Loucy (cell line): ENCODE measurements around the gene ARHGAP11A.
A peak's percentile ranks its signal among the peaks of the same experiment; 100 is the strongest.
"Not testable (repeated sequence)": the region's sequence is repeated elsewhere in the genome, so short reads cannot be mapped to it uniquely, and the experiment has no call there.

Experiments
- H2AFZ ChIP-seq: fragments of 200-600 bp; sonication (generic); 2 replicates; pipeline ENCODE4 v1.6.0; 2016; ENCODE audit warnings: antibody characterized with exemption, mild to moderate bottlenecking, low read length, moderate library complexity
- H3F3A ChIP-seq: fragments of 200-600 bp; 2 replicates; pipeline ENCODE4 v1.6.0; 2016; ENCODE audit warnings: antibody characterized with exemption, low read depth, mild to moderate bottlenecking
- H3K27me3 ChIP-seq: fragments of 200-600 bp; sonication (generic); 2 replicates; pipeline ENCODE4 v1.6.1; 2014; ENCODE audit warnings: low read length, mild to moderate bottlenecking; ENCODE audit not compliant: insufficient read depth, poor library complexity, severe bottlenecking
- H3K36me3 ChIP-seq: fragments of 200-600 bp; sonication (generic); 2 replicates; pipeline ENCODE4 v1.6.1; 2016; ENCODE audit warnings: low read length; ENCODE audit not compliant: insufficient read depth
- H3K4me1 ChIP-seq: fragments of 200-600 bp; sonication (generic); 2 replicates; pipeline ENCODE4 v1.5.1; 2014; ENCODE audit warnings: low read length, mild to moderate bottlenecking; ENCODE audit not compliant: insufficient read depth, poor library complexity, severe bottlenecking
- H3K4me2 ChIP-seq: fragments of 200-600 bp; sonication (generic); 2 replicates; pipeline ENCODE4 v1.6.0; 2014; ENCODE audit warnings: antibody characterized with exemption, low read length, low read depth, mild to moderate bottlenecking; ENCODE audit not compliant: poor library complexity, severe bottlenecking
- H3K4me3 ChIP-seq: fragments of 200-600 bp; sonication (generic); 2 replicates; pipeline ENCODE4 v1.5.1; 2014; ENCODE audit warnings: low read length, mild to moderate bottlenecking, mixed read lengths; ENCODE audit not compliant: poor library complexity, severe bottlenecking
- H3K79me2 ChIP-seq: fragments of 200-600 bp; sonication (generic); 2 replicates; pipeline ENCODE4 v1.6.1; 2014; ENCODE audit warnings: low read length; ENCODE audit not compliant: insufficient read depth
- H3K9ac ChIP-seq: fragments of 200-600 bp; sonication (generic); 2 replicates; pipeline ENCODE4 v1.6.0; 2014; ENCODE audit warnings: mild to moderate bottlenecking, low read depth, low read length, moderate library complexity; ENCODE audit not compliant: poor library complexity, severe bottlenecking
- H3K9me2 ChIP-seq: fragments of 200-600 bp; sonication (generic); replicated peaks from 2 replicates; pipeline ENCODE4 v1.6.1; 2016; ENCODE audit warnings: low read depth, low read length, mixed read lengths
- H3K9me3 ChIP-seq: fragments of 200-600 bp; sonication (generic); 2 replicates; pipeline ENCODE4 v1.6.1; 2014; ENCODE audit warnings: mild to moderate bottlenecking, antibody characterized with exemption, low read length, low read depth; ENCODE audit not compliant: insufficient read depth
- H4K20me1 ChIP-seq: fragments of 200-600 bp; sonication (generic); 2 replicates; pipeline ENCODE4 v1.6.0; 2014; ENCODE audit warnings: antibody characterized with exemption, low read length, mild to moderate bottlenecking; ENCODE audit not compliant: insufficient read depth, poor library complexity, severe bottlenecking
- EZH2phosphoT487 ChIP-seq: fragments of 200-600 bp; IDR thresholded peaks from 2 replicates; pipeline ENCODE4 v1.6.1; 2018; ENCODE audit warnings: antibody characterized with exemption, mild to moderate bottlenecking, moderate library complexity, borderline replicate concordance
- TF ChIP-seq, protein P1 (sequence below): fragments of 200-600 bp; sonication (generic); conservative IDR thresholded peaks from 2 replicates; pipeline ENCODE4 v1.5.1; 2014; ENCODE audit warnings: mild to moderate bottlenecking, antibody characterized with exemption, low read length

ARHGAP11A gene

DNA sequence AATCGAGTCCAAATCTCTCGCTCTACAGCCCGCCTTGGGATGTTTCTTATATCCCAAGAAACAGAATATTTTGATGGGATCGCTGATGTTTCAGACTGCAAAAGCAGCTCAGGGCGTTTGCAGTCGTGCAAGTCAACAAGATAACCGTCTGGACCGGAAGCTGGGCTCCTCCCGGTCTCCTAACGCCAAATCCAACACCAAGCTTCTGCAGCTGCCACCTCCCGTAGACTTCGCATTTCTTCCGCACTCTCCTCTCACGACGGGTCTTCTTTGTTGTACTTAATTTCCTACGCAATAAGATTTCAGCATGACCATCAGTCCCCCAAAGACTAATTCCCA lies 623 bp upstream of the ARHGAP11A start:
- H3K4me2 ChIP-seq: peak overlapping the region; percentile 72

DNA sequence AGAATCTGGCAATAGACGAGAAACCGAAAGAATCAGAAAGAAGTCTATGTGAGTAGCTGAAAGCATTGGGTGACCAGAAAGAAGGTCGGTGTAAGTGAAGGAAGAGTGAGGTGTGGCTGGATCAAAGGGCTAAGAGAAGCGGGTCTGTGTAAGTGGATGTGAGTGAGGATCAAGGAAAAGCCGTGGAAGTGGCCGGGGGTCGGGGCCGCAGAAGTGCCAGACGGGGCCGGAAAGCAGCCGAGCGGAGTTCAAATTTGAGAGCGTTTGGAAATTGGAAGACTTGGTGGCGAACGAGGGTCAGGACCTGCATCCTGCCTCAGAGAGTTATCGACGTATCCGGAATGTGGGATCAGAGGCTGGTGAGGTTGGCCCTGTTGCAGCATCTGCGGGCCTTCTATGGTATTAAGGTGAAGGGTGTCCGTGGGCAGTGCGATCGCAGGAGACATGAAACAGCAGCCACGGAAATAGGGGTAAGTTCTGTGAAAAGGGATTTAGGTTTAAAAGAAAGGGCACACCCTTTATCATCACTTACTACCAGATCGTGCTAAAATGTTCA lies 645 bp downstream of the ARHGAP11A start:
- H3K79me2 ChIP-seq: peaks cover 61% of the 10 kb centered on the region
- H3K36me3 ChIP-seq, H3F3A ChIP-seq, H3K4me1 ChIP-seq, H3K27me3 ChIP-seq, H3K9me3 ChIP-seq, H3K9me2 ChIP-seq: not testable (repeated sequence)
- H4K20me1 ChIP-seq: peaks cover 15% of the 10 kb centered on the region
- peak overlapping the region; percentile 88 for H3K4me3 ChIP-seq
- H3K4me2 ChIP-seq: peak overlapping the region; percentile 83
- peak overlapping the region; percentile 98 for H3K9ac ChIP-seq
- 0 out of 2 replicates have a peak overlapping the region, but pooled peaks have one; percentile 20 for H2AFZ ChIP-seq

More for the DNA sequence above, 623 bp upstream of the ARHGAP11A start:
- H3F3A ChIP-seq, H3K36me3 ChIP-seq, H3K27me3 ChIP-seq, H3K4me1 ChIP-seq, H3K9me2 ChIP-seq, H3K9me3 ChIP-seq: not testable (repeated sequence)
- H4K20me1 ChIP-seq: peaks cover 12% of the 10 kb centered on the region
- H3K4me3 ChIP-seq: peak overlapping the region; percentile 88
- peaks cover 50% of the 10 kb centered on the region for H3K79me2 ChIP-seq
- H3K9ac ChIP-seq: peak overlapping the region; percentile 98
- H2AFZ ChIP-seq: peak overlapping the region; percentile 46

DNA sequence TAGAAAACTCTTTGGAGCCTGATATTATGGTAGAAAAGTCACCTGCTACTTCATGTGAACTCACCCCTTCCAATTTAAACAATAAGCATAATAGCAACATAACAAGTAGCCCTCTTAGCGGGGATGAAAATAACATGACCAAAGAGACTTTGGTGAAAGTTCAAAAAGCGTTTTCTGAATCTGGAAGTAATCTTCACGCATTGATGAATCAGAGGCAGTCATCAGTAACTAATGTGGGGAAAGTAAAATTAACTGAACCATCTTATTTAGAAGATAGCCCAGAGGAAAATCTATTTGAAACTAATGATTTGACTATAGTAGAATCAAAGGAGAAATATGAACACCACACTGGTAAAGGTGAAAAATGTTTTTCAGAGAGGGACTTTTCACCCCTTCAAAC lies 21.1 kb downstream of the ARHGAP11A start:
- Histone ChIP-seq H3K36me3 (peaks cover 82% of the 10 kb centered on the region), H3K27me3 (no peaks in the 10 kb centered on the region), H3F3A (no peaks in the 10 kb centered on the region; the same call in 1 of the 2 replicates), H3K9me3 (no peaks in the 10 kb centered on the region), H3K4me3 (no peak overlapping the region), H2AFZ (no peak overlapping the region), H4K20me1 (peaks cover 38% of the 10 kb centered on the region), H3K4me2 (no peak overlapping the region), H3K9me2 (no peaks in the 10 kb centered on the region), H3K9ac (no peak overlapping the region), H3K4me1 (no peaks in the 10 kb centered on the region), H3K79me2 (peaks cover 49% of the 10 kb centered on the region)
- TF ChIP-seq, protein P1, sequence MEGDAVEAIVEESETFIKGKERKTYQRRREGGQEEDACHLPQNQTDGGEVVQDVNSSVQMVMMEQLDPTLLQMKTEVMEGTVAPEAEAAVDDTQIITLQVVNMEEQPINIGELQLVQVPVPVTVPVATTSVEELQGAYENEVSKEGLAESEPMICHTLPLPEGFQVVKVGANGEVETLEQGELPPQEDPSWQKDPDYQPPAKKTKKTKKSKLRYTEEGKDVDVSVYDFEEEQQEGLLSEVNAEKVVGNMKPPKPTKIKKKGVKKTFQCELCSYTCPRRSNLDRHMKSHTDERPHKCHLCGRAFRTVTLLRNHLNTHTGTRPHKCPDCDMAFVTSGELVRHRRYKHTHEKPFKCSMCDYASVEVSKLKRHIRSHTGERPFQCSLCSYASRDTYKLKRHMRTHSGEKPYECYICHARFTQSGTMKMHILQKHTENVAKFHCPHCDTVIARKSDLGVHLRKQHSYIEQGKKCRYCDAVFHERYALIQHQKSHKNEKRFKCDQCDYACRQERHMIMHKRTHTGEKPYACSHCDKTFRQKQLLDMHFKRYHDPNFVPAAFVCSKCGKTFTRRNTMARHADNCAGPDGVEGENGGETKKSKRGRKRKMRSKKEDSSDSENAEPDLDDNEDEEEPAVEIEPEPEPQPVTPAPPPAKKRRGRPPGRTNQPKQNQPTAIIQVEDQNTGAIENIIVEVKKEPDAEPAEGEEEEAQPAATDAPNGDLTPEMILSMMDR: no peak
- TF ChIP-seq EZH2phosphoT487: no peak

DNA sequence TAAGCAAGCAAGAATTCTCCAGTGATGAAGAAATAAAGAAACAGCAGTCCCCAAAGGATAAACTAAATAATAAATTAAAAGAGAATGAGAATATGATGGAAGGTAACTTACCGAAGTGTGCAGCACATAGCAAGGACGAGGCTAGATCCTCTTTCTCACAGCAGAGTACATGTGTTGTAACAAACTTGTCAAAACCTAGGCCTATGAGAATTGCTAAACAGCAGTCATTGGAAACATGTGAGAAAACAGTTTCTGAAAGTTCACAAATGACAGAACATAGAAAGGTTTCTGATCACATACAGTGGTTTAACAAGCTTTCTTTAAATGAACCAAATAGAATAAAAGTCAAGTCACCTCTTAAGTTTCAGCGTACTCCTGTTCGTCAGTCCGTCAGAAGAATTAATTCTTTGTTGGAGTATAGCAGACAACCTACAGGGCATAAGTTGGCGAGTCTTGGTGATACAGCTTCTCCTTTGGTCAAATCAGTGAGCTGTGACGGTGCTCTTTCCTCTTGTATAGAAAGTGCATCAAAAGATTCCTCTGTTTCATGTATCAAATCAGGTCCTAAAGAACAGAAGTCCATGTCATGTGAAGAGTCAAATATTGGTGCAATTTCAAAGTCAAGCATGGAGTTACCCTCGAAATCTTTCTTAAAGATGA lies 21.7 kb downstream of the ARHGAP11A start:
- TF ChIP-seq, protein P1: no peak
- TF ChIP-seq EZH2phosphoT487: no peak
- no peaks in the 10 kb centered on the region for H3K27me3 ChIP-seq
- no peak overlapping the region for H3K4me3 ChIP-seq
- H3K9ac ChIP-seq: no peak overlapping the region
- no peaks in the 10 kb centered on the region for H3K9me3 ChIP-seq
- H3K36me3 ChIP-seq: peaks cover 82% of the 10 kb centered on the region
- H3K79me2 ChIP-seq: peaks cover 43% of the 10 kb centered on the region
- no peaks in the 10 kb centered on the region for H3K4me1 ChIP-seq
- no peak overlapping the region for H3K4me2 ChIP-seq
- H4K20me1 ChIP-seq: peaks cover 38% of the 10 kb centered on the region
- no peak overlapping the region for H2AFZ ChIP-seq
- H3F3A ChIP-seq: no peaks in the 10 kb centered on the region; the same call in 1 of the 2 replicates
- no peaks in the 10 kb centered on the region for H3K9me2 ChIP-seq
